Vagina (tissue), 2 donors: ENCODE results near the gene RAB13.

ENCODE experiments used
- POLR2A ChIP-seq, 2 donors: fragments of 450-650 bp; IDR thresholded peaks; one replicate each; pipeline ENCODE4 v1.6.1; 2017; ENCODE audit warnings: antibody characterized with exemption in 2 of 2, mild to moderate bottlenecking in 2 of 2, moderate library complexity in 2 of 2
- POLR2AphosphoS5 ChIP-seq, 2 donors: sonication (generic); formaldehyde crosslinking; IDR thresholded peaks; one replicate each; pipeline ENCODE4 v1.9.0; 2017; ENCODE audit warnings: antibody characterized with exemption in 2 of 2, mild to moderate bottlenecking in 2 of 2, low read depth in 1 of 2; ENCODE audit not compliant: insufficient read depth in 1 of 2
- TF ChIP-seq, protein P1 (sequence below), 3 experiments: fragments of 450-650 bp in 2 of 3; fragments of 200-600 bp in 1 of 3; sonication (generic) in 1 of 3; IDR thresholded peaks; one replicate each; pipeline ENCODE4 v1.5.1; 2017 to 2019; ENCODE audit warnings: antibody characterized with exemption in 3 of 3, mild to moderate bottlenecking in 2 of 3, moderate library complexity in 2 of 3

DNA sequence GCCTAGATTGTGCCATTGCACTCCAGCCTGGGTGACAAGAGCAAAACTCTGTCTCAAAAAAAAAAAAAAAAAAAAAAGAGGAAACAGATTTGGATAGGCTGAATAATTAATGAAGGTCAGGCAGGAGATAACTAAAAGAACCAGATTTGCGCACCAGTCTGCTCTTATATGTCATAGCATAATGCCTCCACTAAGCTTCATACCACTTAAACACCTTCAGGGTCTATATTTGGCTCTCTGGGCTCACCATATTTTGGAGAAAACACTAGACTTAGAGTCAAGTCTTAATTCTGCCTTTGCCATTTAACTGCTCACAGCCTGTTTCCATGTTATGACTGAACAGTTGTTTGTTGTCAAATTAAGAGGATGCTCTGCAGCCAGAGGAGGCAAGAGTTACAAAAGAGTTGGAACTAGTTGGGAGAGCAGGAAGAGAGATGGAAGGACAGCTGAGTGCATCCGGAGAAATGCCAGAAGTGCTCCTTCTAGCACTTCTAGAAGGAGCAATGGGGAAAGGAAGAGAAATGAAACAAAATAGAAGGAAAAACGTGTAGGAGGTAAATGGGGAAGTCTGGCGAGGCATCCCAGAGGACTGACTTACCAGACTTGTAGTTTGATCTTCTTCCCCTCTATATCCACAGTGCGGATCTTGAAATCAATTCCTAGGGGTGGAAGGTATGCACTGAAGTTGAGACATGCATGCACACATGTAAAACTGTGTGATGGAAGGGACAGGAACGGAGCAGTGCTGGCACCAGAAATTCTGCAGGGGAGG lies 1.8 kb downstream of the RAB13 start:
- TF ChIP-seq, protein P1, sequence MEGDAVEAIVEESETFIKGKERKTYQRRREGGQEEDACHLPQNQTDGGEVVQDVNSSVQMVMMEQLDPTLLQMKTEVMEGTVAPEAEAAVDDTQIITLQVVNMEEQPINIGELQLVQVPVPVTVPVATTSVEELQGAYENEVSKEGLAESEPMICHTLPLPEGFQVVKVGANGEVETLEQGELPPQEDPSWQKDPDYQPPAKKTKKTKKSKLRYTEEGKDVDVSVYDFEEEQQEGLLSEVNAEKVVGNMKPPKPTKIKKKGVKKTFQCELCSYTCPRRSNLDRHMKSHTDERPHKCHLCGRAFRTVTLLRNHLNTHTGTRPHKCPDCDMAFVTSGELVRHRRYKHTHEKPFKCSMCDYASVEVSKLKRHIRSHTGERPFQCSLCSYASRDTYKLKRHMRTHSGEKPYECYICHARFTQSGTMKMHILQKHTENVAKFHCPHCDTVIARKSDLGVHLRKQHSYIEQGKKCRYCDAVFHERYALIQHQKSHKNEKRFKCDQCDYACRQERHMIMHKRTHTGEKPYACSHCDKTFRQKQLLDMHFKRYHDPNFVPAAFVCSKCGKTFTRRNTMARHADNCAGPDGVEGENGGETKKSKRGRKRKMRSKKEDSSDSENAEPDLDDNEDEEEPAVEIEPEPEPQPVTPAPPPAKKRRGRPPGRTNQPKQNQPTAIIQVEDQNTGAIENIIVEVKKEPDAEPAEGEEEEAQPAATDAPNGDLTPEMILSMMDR (IDR thresholded peaks at IDR 0.05): peak in 1 of 3 experiments; percentile 17
- TF ChIP-seq POLR2A (IDR thresholded peaks at IDR 0.05): no peak
- TF ChIP-seq POLR2AphosphoS5 (IDR thresholded peaks at IDR 0.05; ENCODE audit: insufficient read depth in 1 of 2, low read depth in 1 of 2): no peak
